Activated CD4-positive, alpha-beta T cell treated with anti-CD3 and anti-CD28 coated beads, Interleukin-2, amount 10 ng/mL, durations not matched to agents 7 days and 5 days (primary cell): ENCODE results near the gene HCRT. TPM values are rescaled to one million over a fixed set of nuclear protein-coding genes. Genes with fewer than 3 reads are reported as not detected.
"Not testable (repeated sequence)": the region's sequence is repeated elsewhere in the genome, so short reads cannot be mapped to it uniquely, and the experiment has no call there.

Source experiments
- CTCF ChIA-PET: fragments of 350-600 bp; sonication (Branson Sonifier 250); formaldehyde crosslinking; loops from one replicate; lab custom pipeline; 2021; ENCODE audit warnings: antibody characterized with exemption; lab: Charles Lee
- POLR2A ChIA-PET: fragments of 350-600 bp; sonication (Branson Sonifier 250); formaldehyde crosslinking; loops from one replicate; lab custom pipeline; 2021; ENCODE audit warnings: antibody characterized with exemption; lab: Charles Lee
- DNase-seq: peaks from one replicate; pipeline ENCODE4 v3.0.0-alpha.2; 2020
- H3K27ac Mint-ChIP-seq: one replicate; pipeline ENCODE4 v1.8.0; 2021; ENCODE audit warnings: mild to moderate bottlenecking, moderate library complexity, mixed read lengths
- H3K27me3 Mint-ChIP-seq: one replicate; pipeline ENCODE4 v1.8.0; 2021; ENCODE audit warnings: mixed read lengths
- H3K36me3 Mint-ChIP-seq: one replicate; pipeline ENCODE4 v1.8.0; 2021; ENCODE audit warnings: low read depth, mixed read lengths
- H3K4me1 Mint-ChIP-seq: one replicate; pipeline ENCODE4 v1.8.0; 2021; ENCODE audit warnings: mixed read lengths
- H3K4me3 Mint-ChIP-seq: one replicate; pipeline ENCODE4 v1.8.0; 2021; ENCODE audit warnings: mild to moderate bottlenecking, moderate library complexity, mixed read lengths
- H3K9me3 Mint-ChIP-seq: one replicate; pipeline ENCODE4 v1.8.0; 2021; ENCODE audit warnings: mixed read lengths
- total RNA-seq, 2 experiments: library from RNA; stranded (reverse); gene quantifications; one replicate each; pipeline ENCODE4 v1.2.3, GENCODE V29; 2021

HCRT gene
- total RNA-seq, 2 experiments from 2014 or later, result not detected

DNA sequence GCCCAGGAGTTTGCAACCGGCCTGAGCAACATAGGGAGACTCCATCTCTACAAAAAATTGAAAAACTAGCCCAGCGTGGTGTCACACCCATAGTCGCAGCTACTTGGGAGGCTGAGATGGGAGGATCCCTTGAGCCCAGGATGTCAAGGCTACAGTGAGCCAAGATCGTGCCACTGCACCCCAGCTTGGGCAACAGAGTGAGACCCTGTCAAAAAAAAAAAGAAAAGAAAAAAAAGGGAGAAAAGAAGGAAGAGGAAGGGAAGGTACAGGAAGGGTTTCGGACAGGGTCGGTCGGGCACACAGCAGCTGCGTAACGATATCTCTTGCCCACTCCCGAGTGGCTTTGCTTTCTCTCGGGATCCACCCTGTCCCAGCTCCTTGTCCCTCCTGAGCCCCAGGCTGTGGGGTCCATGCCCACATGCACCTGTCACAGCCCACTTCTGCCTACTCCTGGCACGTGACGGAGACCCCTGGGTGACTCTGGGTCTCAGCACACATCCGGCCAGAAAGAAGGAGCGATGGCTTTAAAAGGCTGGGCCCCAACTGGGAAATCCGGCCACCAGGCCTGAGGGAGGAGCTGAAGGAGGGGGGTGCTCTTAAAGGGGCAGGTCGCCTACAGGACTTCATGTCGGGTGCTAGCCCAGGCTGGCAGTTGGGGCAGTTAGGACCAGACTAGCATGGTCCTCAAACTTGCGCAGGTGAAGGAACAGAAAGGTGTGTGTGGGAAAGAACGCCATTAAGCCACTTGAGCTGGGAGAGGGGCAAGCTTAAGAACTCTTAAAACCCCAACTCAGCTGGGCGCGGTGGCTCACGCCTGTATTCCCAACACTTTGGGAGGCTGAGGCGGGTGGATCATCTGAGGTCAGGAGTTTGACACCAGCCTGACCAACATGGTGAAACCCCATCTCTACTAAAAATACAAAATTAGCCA, 9.0 kb upstream of the HCRT start, which contains the start of gene GHDC:
TSS of gene GHDC (minus strand) at position 526 of the 931 bp plus-strand sequence. CDS start 913 bp downstream, outside the sequence.
- peak within 1 kb of the TSS; percentile 83 for H3K4me3 Mint-ChIP-seq
- peaks cover 23% of the 10 kb centered on the region for H3K4me1 Mint-ChIP-seq
- H3K9me3 Mint-ChIP-seq, result no peaks in the 10 kb centered on the region
- peaks cover 5% of the 10 kb centered on the region for H3K36me3 Mint-ChIP-seq
- ChIA-PET CTCF (interaction anchor here (0.8 to 3.2 kb wide), 10 partner anchors 10 to 1561 kb away, joined by 3 to 33 read pairs (median 4); partner anchors contain the start of genes CAVIN1, DNAJC7, HCRT and KCNH4), POLR2A (interaction anchor here (1.0 to 1.3 kb wide), 4 partner anchors 8 to 209 kb away, joined by 3 to 5 read pairs (median 4); no protein-coding TSS in a partner anchor)
- H3K27me3 Mint-ChIP-seq, result no peaks in the 10 kb centered on the region
- DNase-seq, result peak; percentile 87
- peak within 1 kb of the TSS; percentile 93 for H3K27ac Mint-ChIP-seq

DNA sequence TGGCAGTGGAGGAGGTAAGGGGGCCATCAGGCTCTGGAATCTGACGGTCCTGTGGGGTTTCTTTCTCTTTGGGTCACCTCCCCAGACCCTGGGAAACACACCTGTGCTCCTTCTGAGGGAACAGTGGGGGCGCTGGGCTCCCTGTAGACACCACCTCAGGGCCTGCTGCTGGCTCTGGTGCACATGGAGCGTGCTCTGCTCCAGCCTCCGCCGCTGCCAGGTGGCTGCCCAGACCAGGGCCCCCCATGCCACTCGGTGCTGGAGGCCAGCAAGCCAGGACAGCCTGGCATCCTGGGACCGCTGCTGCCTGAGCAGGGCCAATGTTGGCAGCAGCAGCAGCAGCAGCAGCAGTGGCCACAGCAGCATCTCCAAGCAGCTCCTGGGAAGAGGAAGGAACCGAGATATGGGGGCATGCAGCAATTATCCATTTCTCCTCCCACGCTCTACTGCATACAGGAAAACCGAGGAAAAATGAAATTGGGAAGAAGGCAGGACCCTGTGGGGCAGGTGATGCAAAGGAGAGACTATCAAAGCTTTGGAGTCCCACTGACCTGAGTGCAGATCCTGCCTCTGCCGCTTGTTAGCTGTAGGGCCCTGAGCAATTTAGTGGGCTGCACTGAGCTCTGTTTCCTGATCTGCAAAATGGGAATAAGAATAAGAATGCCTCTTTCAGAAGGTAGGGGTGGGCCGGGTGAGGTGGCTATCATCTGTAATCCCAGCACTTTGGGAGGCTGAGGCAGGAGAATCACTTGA, 8.1 kb upstream of the HCRT start:
- Mint-ChIP-seq H3K27me3 (no peaks in the 10 kb centered on the region), H3K4me1 (peaks cover 28% of the 10 kb centered on the region), H3K4me3 (peak overlapping the region; percentile 83), H3K36me3 (no peaks in the 10 kb centered on the region), H3K27ac (peak overlapping the region; percentile 93), H3K9me3 (no peaks in the 10 kb centered on the region)
- no peak for DNase-seq
- ChIA-PET POLR2A (interaction anchor here (1.2 to 1.3 kb wide), 2 partner anchors 12 to 210 kb away, joined by 3 to 5 read pairs; no protein-coding TSS in a partner anchor), CTCF (interaction anchor here (1.0 to 3.2 kb wide), 6 partner anchors 9 to 1562 kb away, joined by 3 to 33 read pairs (median 6); partner anchors contain the start of genes DNAJC7, HCRT and KCNH4)

DNA sequence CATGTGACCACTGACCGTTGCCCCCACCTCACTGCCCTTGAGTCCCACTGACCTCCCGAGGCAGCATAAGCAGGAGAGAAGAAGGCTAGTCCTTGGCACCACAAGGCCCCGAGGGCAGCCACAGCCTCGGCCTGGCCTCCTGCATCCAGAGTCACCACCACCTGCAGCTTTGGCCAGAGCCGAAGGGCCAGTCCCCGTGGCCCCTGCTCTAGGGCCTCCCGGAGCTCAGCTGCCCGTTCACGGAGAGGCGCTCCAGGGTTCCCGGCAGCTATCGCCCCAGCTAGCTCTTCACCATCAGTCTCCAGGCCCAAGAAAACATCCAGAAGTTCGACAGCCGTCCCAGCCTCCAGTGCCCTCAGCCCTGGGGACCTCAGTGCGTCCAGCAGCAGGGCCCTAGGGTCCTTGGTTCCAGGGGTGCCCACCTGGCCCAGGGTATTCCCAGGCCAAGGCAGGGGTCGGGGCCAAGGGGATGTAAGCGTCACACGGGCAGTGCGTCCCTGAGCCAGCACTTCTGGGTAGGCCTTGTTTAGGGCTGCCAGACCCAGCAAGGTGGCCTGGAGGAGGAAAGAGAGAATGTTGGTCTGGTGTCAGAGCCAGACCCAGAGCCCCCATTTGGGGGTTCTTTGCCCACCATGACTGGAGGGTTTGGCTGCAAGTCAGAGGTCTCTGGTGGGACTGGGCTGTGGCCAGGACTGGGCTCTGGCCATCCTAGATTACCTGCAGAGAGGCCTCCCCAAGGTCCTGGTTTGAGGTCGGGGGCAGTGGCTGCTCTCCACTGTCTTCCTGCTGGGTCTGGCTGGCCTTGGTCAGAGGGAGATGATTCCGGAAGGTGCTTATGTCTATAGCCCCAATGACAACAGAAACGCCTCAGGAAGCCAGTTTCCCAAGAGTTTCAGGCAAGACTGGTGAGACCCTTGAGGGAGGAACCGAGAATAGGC, 7.2 kb upstream of the HCRT start:
- H3K36me3 Mint-ChIP-seq, result no peaks in the 10 kb centered on the region
- ChIA-PET CTCF (interaction anchor here (1.0 to 2.5 kb wide), 3 partner anchors 11 to 12 kb away, joined by 4 to 18 read pairs (median 9); partner anchors contain the start of gene KCNH4), POLR2A (no interaction called here)
- DNase-seq, result no peak
- H3K9me3 Mint-ChIP-seq, result no peaks in the 10 kb centered on the region
- H3K27ac Mint-ChIP-seq, result no peak overlapping the region
- H3K4me3 Mint-ChIP-seq, result peak overlapping the region; percentile 83
- no peaks in the 10 kb centered on the region for H3K27me3 Mint-ChIP-seq
- H3K4me1 Mint-ChIP-seq, result peaks cover 28% of the 10 kb centered on the region

DNA sequence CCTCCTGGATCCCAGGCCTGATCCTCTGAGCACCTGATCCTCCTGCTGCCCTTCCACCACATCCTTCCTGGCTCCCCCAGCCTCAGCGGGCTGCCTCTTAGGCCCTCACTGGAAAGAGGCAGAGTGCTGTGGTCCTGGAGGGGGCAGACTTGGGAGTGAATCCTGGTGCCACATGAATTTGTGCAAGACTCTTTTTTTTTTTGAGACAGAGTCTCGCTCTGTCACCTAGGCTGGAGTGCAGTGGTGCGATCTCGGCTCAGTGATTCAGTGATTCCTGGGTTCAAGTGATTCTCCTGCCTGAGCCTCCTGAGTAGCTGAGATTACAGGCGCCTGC, 6.0 kb upstream of the HCRT start:
- ChIA-PET POLR2A (no interaction called here), CTCF (interaction anchor here (1.4 to 2.1 kb wide), 2 partner anchors 10 to 50 kb away, joined by 3 to 8 read pairs; partner anchors contain the start of gene KCNH4)

DNA sequence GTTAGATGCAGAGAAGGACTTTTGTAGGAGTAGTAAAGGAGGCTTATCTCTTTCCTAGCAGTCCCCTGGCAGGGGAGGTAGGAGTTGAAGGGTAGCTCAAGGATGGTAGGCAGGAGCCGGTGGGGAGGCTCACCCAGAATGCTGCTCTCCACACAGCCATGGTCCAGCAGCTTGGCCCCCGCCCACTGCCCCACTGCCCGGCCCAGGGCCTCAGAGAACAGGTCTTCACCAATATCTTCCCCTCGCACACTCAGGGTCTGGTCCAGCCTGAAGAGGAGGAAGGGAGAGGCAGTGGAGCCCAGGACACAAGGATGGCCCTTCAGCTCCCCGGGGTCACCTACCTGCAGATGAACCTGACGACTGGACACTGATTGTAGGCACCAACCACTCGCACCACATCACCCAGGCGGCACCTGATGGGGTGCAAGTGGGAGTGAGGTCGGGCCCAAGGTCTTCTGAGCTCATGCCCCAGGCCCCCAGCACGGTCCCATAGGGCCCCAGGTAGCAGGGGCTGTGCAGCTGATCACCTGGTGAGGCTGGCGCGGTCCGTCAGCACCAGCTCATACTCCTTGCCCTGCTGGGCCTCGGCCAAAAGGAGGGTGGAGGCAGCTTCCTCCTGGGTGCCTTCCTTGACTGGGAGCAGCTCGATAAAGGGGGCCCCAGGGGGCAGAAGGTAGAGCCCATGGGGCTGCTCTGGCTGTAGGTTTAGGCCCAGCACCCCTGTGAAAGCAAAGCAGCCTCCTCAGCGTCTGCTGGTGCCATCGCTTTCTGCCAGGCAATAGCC, 5.4 kb upstream of the HCRT start:
- DNase-seq, result no peak
- ChIA-PET POLR2A (interaction anchor here (1.0 kb wide), 1 partner anchor 9 kb away, joined by 3 read pairs; no protein-coding TSS in a partner anchor), CTCF (interaction anchor here (0.8 to 2.1 kb wide), 6 partner anchors 10 to 105 kb away, joined by 3 to 8 read pairs (median 3); partner anchors contain the start of gene KCNH4)
- no peak overlapping the region for H3K27ac Mint-ChIP-seq
- peaks cover 28% of the 10 kb centered on the region for H3K4me1 Mint-ChIP-seq
- no peaks in the 10 kb centered on the region for H3K9me3 Mint-ChIP-seq
- no peak overlapping the region for H3K4me3 Mint-ChIP-seq
- H3K27me3 Mint-ChIP-seq, result no peaks in the 10 kb centered on the region
- no peaks in the 10 kb centered on the region for H3K36me3 Mint-ChIP-seq

More for the DNA sequence above, 6.0 kb upstream of the HCRT start:
- no peaks in the 10 kb centered on the region for H3K9me3 Mint-ChIP-seq
- no peaks in the 10 kb centered on the region for H3K27me3 Mint-ChIP-seq
- H3K4me3 Mint-ChIP-seq, result no peak overlapping the region
- no peaks in the 10 kb centered on the region for H3K36me3 Mint-ChIP-seq
- peaks cover 28% of the 10 kb centered on the region for H3K4me1 Mint-ChIP-seq
- no peak overlapping the region for H3K27ac Mint-ChIP-seq
- no peak for DNase-seq

DNA sequence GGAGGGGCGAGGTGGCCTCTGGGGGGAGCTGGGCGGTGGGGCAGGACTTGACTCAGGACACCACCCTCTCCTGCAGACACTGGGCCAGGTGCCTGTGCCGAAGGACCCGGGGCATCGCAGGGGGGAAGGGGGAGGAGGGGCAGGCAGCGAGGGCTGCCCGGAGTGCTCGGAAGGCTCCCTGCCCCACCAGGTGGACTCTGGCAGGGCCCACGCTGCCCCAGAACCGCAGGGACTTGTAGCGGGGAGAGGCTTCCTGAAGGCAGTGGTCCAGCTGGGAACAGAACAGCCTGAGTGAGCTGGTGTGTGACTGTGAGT, 4.4 kb upstream of the HCRT start:
- ChIA-PET POLR2A (interaction anchor here (1.0 kb wide), 1 partner anchor 8 kb away, joined by 3 read pairs; no protein-coding TSS in a partner anchor), CTCF (interaction anchor here (0.9 to 2.1 kb wide), 5 partner anchors 9 to 166 kb away, joined by 3 to 8 read pairs (median 3); partner anchors contain the start of gene KCNH4)
- Mint-ChIP-seq H3K4me3 (no peak overlapping the region), H3K27ac (no peak overlapping the region), H3K4me1 (peaks cover 32% of the 10 kb centered on the region), H3K36me3 (no peaks in the 10 kb centered on the region), H3K9me3 (no peaks in the 10 kb centered on the region), H3K27me3 (no peaks in the 10 kb centered on the region)
- no peak for DNase-seq

DNA sequence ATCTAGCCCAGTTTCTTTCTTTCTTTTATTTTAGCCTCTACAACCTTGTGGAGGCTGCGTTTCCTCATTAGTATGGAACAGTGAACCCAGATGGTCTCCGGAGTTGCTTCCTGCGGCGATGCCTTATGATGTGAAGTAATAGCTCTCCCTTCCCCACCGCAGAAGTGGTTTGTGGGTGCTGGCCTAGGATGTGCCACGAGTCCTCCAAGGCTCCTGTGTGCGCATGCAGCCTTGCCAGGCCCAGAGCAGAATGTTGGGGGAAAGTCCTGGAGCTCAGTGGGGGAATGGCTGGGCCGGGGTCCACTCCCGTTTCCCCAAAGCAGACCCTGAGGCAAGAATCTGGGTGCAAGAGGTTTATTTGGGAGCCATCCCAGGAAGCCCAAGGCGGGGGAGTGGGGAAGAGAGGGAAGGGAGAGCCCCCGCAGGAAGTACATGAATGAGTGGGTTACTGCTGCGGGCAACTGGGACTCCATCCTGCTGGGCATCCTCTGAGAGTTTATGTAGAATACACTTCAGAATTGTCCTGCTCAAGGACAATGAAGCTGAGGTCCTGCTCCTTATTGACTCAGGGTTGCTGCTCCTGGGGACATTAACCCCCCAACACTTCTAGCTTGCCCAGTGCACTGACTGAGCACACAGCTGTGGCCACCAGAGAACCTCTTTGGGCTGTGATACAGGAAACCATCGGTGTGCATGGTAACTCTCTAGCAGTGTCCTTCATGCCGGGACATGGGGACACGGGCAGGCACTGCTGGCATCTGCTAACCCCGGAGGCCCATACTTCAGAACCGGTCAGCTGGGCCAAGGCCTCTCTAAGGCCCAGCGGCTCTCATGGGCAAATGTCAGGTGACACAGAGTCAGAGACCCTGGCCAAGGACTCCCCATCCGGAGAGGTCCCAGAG, 3.7 kb upstream of the HCRT start:
- no peak for DNase-seq
- POLR2A ChIA-PET, result no interaction called here

DNA sequence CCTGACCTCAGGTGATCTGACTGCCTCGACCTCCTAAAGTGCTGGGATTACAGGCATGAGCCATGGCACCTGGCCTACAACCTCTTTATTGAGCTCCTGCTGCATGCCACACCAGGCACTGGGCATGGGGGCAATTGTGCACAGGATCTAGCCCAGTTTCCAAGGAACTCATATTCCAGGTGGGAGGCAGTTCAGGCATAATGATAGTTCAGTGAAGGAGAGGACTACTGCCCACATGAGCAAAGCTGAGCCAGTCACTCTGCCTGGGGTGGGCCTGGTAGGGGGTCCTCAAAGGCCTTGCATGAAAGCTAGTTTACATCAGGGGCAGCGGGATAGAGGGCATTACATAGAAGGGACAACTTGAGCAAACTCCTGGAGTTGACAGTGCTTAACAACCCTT, 2.6 kb upstream of the HCRT start:
- DNase-seq, result no peak
- Mint-ChIP-seq H3K36me3 (no peaks in the 10 kb centered on the region), H3K4me1 (peaks cover 33% of the 10 kb centered on the region), H3K9me3 (no peaks in the 10 kb centered on the region), H3K27ac (no peak overlapping the region), H3K27me3 (no peaks in the 10 kb centered on the region), H3K4me3 (no peak overlapping the region)
- POLR2A ChIA-PET, result no interaction called here
- CTCF ChIA-PET, result interaction anchor here (0.8 to 1.4 kb wide), 4 partner anchors 24 to 244 kb away, joined by 3 to 7 read pairs (median 4); partner anchors contain the start of gene CAVIN1

More for the DNA sequence above, 3.7 kb upstream of the HCRT start:
- Mint-ChIP-seq H3K27ac (no peak overlapping the region), H3K36me3 (no peaks in the 10 kb centered on the region), H3K4me3 (no peak overlapping the region), H3K27me3 (no peaks in the 10 kb centered on the region), H3K9me3 (no peaks in the 10 kb centered on the region), H3K4me1 (peaks cover 33% of the 10 kb centered on the region)
- CTCF ChIA-PET, result interaction anchor here (0.6 to 2.1 kb wide), 8 partner anchors 8 to 165 kb away, joined by 3 to 8 read pairs (median 3); partner anchors contain the start of gene KCNH4

DNA sequence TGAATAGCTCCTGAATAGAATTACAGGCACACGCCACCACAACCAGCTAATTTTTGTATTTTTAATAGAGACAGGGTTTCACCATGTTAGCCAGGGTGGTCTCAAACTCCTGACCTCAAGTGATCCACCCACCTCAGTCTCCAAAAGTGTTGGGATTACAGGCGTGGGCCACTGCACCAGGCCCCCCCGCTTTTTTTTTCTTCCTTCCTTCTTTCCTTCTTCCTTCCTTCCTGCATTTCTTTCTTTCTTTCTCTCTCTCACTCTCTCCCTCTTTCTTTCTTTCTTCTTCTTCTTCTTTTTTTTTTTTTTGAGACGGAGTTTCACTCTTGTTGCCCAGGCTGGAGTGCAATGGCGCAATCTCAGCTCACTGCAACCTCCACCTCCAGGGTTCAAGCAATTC, 939 bp upstream of the HCRT start:
- POLR2A ChIA-PET, result interaction anchor here (0.8 kb wide), 1 partner anchor 8 kb away, joined by 4 read pairs; the partner anchor contains the start of gene GHDC
- CTCF ChIA-PET, result interaction anchor here (0.9 to 1.2 kb wide), 2 partner anchors 15 to 161 kb away, joined by 3 to 4 read pairs; no protein-coding TSS in a partner anchor
- not testable (repeated sequence) for H3K27me3 Mint-ChIP-seq, H3K36me3 Mint-ChIP-seq, DNase-seq, H3K9me3 Mint-ChIP-seq, H3K4me3 Mint-ChIP-seq
- H3K4me1 Mint-ChIP-seq, result peaks cover 43% of the 10 kb centered on the region
- peak overlapping the region; percentile 19 for H3K27ac Mint-ChIP-seq

DNA sequence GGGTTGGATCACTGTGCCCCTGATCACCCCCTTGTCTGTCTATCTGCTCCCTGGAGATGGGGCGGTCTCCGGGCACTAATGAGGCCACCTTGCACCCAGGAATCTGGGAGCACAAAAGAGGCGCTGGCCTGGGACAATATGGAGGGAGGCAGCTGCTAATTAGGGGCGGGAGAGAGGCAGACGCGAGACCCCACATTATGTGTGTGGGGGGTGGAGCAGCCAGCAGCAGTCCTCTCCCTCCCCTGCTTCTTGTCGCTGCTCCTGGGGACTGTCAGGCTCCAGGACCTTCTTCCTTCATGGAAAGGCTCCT, 324 bp upstream of the HCRT start:
- DNase-seq, result no peak
- ChIA-PET CTCF (interaction anchor here (0.9 to 1.2 kb wide), 2 partner anchors 14 to 161 kb away, joined by 3 to 4 read pairs; no protein-coding TSS in a partner anchor), POLR2A (interaction anchor here (0.8 kb wide), 1 partner anchor 9 kb away, joined by 4 read pairs; the partner anchor contains the start of gene GHDC)
- Mint-ChIP-seq H3K4me1 (peaks cover 44% of the 10 kb centered on the region), H3K27me3 (peaks cover 9% of the 10 kb centered on the region), H3K36me3 (no peaks in the 10 kb centered on the region), H3K27ac (no peak overlapping the region), H3K4me3 (no peak overlapping the region), H3K9me3 (no peaks in the 10 kb centered on the region)
